Stimulated activated CD4-positive, alpha-beta T cell treated with anti-CD3 and anti-CD28 coated beads, Interleukin-2, amount 100 ng/mL, for 48 hours (primary cell): ENCODE data around the gene CYYR1.
"Not testable (repeated sequence)": the region's sequence is repeated elsewhere in the genome, so short reads cannot be mapped to it uniquely, and the experiment has no call there.

ENCODE experiments used
- DNase-seq, 2 donors: peaks; one replicate each; pipeline ENCODE4 v3.0.0-alpha.2; 2020

The CYYR1 gene

DNA sequence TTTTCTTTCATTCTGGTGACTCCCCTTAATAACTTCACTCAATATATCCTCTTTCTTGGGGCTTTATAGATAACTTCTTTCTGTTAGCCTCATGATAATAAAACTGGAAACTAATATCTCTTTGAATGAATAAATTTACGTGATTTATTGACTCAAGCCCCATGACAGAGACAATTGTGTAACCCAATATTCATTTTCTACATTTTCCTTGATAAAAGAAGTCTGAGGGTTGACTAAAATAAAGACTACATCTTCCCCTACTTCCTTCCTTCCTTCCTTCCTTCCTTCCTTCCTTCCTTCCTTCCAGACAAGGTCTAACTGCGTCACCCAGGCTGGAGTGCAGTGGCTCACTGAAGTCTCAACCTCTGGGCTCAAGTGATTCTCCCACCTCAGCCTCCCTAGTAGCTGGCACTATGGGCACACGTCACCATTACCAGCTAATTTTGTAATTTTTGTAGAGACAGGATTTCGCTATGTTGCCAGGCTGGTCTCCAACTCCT is 85.1 kb downstream of the CYYR1 start:
- no peak for DNase-seq

DNA sequence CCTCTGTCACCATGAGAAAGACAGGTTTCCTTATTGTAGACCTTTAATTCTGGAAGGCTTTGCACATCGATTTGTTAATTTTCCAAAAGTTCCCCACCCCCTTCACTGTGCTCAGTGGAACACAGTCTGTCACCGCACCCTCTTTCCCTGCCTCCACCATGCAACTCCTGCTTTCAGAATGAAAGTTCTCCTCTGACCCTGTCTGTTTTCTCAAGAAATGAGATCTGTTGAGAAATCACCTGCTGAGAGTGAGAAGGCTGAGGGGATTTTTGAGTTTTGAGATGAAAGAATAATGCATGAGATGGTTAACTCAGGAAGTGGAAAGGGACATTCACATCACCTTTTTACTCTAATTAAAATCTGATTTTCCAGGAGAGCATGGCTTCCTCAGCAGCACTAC is 99.6 kb downstream of the CYYR1 start:
- DNase-seq = no peak

DNA sequence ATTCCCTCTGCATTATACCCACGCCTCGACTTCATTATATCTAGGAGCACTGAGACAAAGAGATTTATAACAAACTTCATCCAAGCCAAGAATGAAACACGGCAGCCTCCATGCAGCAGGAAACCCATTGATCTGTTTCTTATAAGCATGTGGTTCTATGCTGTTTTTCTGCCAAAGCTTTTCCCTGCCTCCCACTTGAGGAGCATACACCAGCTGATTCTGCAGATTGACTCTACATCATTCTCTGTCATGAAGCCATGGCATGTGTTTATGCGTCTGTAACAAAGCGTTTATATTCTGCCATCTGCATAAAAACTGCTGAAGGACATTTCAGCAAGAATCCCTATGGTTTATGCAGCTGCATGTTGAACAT is 102.0 kb downstream of the CYYR1 start:
- DNase-seq = no peak

DNA sequence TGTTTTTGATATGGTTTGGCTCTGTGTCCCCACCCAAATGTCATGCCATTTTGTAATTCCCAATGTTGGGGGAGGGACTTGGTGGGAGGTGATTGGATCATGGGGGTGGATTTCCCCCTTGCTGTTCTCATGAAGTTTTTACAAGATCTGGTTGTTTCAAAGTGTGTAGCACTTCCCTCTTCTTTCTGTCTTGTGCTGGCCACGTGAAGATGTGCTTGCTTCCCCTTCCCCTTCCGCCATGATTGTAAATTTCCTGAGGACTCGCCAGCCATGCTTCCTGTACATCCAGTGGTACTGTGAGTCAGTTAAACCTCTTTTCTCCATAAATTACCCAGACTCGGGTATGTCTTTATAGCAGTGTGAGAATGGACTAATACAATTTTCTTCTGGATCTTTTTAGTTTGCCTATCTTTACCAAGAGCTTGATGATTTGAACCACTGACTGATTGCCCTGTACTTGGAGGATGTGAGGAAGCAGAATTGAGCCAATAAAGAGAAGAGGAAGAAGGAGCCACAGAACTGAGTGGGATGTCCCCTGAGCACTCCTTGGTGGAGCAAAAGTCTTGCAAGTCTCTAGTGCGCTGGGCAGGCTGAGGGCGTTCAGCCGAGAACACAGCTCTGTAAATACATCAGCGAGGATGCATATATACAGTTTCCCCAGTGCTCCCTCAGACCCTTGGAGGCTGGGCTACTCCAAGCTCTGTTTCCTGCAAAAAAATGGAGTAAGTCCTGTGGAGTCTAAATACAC is 102.6 kb downstream of the CYYR1 start:
- no peak for DNase-seq

DNA sequence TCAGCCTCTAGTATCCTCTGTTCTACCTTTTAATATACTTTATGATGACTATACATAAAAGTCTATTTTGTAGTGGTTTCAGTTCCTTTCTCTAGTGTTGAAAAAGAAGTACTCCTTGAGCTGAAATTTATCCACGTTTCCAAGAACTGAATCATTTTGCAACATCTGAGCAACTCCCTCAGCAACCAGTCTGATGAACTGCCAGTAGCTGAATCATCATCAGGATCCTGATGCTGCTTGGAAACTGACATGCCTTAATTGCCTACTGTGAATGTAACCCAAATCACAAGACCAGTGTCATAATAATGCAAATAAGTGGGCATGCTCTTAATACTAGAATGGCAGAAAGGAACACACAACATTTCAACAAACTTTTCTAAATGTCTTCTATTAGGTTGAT is 103.3 kb downstream of the CYYR1 start:
- no peak for DNase-seq

DNA sequence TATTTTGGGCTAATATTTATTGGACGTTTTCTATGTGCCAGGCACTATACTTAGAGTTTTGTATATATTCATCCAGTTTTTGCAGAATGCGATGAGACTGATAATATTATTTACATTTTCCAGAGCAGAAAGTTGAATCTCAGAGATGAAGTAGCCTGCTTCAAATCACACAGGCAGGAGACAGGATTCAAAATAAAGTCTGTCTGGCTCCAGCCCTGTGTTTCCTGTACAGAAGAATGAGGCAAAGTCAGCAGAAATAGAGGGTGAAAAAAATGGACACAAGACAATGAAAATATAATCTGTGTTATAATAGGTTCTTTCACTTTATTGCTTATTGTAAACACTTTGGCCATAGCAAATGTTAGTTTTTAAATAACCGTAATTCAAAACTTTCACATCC is 107.2 kb downstream of the CYYR1 start:
- no peak for DNase-seq

DNA sequence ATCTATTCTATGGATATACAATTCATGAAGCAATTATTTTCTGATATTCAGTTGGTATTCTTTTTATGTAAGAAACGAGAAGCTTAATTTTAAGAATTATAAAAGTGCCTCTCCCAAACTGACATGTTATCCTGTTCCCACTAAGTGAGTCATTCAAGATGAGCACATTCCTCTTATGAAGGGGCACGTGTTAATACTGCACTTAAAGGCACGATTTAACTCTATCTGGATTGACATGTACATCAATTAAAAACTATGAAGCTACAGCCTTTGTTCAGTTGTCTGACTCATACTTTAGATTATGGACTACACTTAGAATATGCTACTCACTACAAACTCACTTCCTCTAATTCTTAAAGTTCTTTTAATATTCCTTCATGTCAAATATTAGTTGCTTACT is 111.6 kb downstream of the CYYR1 start:
- DNase-seq = no peak

DNA sequence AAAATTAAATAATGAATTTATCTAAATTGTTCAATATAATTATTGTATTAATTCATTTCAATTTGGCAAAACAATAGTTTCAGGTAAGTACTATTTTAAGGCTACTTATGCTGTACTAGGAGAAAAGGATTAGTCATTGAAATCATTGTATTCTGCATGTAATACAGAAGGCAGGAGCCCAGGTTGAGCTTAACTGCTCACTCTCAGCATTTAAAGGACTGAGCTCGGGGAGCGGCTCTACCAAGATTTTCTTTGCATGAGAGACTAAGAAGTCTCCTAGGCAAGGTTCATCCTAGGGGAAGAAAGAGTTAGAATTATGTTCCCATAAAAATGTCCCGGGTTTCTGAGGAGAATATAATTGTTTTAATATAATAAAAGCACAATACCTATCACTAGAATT is 112.5 kb downstream of the CYYR1 start:
- DNase-seq = no peak

DNA sequence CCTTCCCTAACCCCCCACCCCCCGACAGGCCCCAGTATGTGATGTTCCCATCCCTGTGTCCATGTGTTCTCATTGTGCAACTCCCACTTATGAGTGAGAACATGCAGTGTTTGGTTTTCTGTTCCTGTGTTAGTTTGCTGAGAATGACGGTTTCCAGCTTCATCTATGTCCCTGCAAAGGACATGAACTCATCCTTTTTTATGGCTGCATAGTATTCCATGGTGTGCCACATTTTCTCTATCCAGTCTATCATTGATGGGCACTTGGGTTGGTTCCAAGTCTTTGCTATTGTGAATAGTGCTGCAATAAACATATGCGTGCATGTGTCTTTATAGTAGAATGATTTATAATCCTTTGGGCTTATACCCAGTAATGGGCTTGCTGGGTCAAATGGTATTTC is 114.2 kb downstream of the CYYR1 start:
- DNase-seq = not testable (repeated sequence)

DNA sequence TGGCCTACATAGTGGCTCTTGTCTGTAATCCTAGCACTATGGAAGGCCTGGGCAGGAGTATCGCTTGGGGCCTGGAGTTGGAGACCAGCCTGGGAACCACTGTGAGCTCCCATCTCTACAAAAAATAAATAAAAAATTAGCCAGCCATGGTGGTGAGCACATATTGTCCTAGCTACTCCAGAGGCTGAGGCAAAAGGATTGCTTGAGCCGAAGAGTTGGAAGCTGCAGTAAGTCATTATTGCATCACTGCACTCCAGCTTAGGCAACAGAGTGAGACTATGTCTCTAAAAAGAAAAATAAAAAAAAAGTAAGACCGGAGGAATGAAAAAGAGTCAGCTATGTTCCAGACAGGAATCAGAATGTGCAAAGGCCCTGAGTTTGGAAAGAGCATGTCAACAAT is 115.3 kb downstream of the CYYR1 start:
- no peak for DNase-seq

DNA sequence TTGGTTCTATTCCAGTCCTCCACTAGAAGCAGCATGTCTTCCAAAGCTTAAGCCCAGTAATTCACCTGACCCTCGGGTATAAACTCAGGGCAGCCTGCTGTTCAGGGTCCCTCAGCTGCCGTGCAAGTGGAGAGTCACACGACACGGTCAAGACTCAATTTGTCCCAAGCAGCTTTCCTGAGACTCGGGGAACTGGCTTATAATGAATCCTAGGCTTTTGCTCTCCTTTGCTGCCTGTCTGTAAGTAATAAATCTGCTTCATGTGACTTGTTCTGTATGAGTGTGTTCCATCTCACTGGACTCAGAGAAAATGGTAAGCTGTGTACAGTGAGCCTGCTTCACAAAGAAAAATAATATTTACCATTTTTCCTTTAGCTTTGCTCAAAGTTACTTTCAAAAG is 119.8 kb downstream of the CYYR1 start:
- DNase-seq = no peak

DNA sequence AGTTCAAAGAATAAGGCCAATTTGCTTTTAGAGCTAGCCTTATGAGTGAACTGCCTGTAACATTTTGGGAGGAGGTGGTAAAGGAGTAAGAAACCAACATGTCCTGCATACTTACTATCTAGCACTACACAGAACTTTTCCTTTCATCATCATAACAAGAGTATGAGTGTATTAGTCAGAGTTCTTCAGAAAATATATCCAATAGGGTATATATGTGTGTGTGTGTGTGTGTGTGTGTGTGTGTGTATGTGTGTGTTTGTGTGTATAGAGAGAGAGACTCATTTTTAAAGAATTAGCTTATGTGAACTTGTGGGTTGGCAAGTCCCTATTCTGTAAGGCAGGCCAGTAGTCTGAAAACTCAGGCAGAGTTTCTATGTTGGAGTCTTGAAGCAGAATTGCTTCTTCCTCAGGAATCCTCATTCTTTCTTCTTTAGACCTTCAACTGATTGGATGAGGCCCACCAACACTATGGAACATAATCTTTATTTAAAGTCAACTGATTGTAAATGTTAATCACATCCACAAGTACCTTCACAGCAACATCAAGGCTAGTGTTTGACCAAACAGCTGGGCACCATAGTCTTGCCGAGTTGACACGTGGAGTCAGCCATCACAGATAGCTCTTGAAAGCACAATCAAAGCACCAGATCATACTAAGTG is 121.9 kb downstream of the CYYR1 start:
- no peak for DNase-seq

DNA sequence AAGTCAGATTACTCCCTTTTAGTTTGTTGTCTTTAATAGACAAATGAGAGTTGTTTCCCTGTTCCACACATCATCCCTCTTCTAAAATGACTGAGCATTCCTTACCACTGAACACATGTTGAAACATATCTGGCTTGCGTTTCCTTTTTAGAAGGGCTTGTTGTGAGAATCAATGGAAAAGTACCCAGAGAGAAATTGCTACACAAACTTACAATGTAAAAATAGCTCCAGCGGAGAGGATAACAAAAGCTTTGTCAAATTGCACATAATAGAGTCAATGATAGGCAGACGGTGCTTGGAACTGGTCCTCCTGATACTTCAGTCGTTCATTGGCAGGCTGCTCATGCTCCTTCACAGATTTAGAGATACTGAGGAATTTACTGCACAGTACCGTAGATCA is 123.9 kb downstream of the CYYR1 start:
- DNase-seq = no peak

DNA sequence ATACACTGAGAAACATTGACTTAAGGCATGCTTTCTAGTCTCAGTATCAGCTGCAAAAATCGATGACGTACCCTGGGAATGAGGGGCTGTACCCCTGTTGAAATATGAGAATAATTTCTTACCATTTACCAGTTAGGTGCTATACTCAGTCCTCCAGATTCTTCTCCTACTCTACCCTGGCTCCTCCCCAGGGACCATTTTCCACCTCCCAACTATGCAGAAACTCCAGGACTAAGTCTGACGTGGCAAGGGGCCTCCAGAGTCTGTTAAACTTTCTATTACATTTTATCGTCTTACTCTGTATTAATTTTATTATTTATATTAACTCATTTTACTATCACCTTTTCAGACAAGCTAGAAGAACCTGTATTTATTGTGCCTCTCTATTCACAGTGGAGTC is 124.3 kb downstream of the CYYR1 start:
- no peak for DNase-seq

DNA sequence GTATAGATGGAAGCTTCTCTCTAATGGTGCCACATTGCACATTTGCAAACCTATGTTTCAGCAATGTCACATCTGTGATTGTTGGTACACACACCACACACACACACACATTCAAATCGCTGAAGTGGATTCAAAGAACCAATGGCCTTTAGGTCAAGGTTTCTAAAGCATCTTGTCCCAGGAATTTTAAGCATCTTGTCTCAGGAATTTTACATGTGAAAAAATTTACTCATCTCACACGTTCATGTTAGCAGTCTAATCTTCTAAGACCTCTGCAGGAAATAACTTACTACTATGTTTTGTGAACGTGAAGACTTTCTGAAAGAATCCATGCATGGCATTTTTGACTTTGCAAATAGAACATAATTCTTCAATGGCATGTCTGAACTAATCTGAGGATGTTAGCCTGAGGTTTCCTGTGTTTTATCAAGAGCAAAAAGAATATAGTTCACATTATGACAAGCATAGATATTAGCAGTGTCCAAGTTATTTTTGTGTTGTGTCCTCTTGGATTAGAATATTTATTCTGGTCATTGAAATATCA is 125.1 kb downstream of the CYYR1 start:
- no peak for DNase-seq

DNA sequence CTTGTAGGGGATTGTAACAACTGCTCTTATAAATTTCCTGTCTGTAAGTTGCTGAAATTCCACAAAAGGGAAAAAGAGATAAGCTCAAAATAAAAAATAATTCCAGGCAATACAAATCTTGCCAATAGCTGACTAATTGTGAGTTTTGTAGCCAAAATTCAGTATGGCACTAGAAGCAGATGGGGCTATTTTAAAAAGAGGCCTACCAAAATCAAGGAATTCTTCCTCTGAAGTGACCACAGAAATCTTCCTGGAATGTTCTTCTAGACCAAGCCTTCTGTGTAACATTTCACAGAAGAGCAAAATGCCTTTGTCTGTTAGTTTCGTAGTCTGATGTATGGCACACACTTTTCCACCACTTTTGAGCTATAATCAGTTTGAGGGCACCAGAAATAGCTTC is 127.6 kb downstream of the CYYR1 start:
- DNase-seq = no peak

DNA sequence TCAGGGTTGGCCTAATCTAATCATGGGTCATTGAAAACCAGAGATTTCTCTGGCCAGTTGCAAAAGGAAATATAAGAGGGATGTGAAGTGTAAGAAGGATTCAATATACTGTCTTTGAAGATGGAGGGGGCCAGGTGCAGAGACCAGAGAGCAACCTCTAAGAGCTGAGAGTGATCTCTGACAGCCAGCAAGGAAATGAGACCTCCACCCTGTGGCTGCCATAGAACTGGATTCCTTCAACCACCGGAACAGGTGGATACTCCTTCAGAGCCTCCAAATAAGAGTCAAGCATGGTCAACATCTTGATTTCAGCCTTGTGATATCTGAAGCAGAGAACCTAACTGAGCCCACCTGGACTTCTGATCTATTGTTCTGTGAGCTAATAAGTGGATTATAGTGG is 128.4 kb downstream of the CYYR1 start:
- no peak for DNase-seq

DNA sequence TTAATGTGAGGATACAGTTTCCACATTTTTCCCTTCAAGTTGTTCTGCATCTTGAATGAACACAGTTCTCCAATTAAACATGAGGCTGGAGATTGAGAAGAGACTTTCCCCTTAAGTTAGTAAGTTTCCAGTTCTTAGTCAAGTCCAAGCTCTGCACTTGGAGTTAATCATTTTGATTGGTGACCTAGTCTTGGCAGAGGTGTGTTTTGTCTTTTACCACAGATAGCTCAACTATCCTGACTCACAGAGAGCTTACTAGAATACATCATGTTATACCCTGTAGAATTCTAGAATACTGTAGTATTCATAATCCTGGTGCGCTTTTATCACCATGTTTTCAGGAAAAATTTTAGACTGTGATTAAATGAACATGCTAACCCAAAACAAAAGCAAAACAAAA is 129.2 kb downstream of the CYYR1 start:
- DNase-seq = no peak

DNA sequence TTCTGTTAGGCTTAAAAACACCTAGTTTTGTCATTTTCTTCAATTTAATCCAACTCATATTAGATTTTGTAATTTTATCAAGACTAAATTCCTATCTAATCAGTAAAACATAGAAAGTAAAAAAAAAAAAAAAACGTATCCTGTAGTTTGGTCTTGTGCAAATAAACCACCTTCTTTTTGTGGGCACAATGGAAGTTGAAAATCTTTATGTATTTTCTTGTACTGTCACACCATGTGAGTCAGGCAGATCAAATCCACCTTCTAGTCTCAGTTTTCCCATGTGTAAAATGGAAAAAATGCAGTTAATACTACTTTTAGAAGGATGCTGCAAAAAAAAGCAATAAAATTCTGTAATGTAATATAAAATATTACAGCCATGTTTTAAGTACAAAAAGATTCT is 129.8 kb downstream of the CYYR1 start:
- no peak for DNase-seq

DNA sequence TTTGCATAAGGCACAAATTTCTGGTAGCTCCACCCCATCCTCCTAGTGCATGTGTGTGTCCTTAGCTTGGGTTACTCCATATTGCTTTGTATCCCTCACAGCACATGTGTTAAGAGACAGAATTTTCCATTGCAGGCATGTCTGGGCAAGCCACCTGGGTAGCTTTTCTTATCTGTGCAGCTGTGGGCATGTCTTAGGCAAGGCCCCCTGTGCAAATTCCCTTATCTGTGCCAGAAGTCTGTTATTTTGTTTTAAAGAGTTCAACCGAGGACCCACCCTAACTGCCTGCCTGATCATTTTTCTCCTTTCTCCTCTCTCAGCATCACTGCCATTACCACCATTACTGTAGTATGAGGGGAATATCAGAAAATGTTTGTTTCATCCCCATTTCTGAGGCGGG is 131.9 kb downstream of the CYYR1 start:
- DNase-seq = no peak

DNA sequence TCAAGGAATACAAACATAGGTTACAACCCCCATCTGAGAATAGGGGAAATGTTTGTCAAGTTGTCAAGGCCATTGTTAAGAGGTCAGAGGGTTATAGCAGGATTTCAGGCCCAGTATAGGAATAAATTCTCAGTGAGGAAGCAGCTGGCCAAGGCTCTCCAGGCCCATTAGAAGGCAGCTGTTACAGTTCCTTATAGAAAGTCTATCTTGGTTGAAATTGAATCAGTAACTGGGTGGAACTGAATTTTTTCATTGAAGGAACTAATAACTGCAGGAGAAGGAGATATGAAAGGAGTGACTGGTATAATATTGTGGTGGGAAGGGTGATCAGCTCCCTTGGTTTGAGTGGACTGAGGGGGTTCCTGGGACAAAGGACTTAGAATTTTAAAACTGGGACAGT is 134.1 kb downstream of the CYYR1 start:
- no peak for DNase-seq

DNA sequence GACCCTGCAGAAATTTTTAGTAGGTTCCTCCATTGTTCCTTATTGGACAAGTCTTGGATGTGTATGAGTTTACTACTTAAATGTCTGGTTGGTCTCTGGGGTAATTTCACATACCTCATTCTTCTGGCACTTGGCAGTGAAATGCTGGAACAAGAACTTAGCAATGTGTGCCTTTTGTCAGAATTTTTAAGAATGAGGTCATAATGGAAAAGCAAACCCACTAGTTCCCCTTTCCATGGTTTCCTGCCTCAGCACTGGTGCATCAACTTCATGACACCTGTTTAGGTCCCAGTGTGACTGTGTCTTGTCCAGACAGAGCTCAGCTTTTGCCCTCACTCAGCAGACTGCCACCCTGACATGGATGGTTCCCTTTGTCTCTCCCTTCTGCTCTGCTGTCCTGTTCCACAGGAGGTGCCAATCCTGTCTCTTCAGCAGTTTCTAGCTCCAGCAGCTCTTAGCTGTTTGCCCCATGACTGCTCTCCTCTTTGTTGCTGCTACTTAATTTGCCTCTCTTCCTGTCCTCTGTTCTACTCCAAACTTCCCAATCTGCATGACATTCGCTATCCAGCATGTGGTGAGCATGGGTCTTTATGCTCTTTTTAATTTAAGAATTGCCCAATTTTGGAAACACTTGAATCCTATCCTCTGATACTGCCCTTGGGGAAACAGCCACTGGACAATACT is 135.6 kb downstream of the CYYR1 start:
- DNase-seq = no peak

DNA sequence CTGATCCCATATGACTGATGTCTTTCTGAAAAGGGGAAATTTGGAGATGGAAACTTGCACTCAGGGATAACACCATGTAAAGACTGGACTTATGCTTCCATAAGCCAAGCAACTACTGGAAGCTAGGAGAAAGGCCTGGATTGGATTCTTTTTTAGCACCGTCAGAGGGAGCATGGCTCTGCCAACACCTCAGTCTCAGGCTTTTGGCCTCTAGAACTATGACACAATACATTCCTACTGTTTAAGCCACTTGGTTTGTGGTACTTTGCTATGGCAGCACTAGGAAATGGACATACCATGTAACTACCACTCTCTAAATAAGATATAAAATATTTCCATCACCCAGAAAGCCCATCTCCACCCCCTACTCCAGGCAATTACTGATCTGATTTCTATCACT is 139.7 kb downstream of the CYYR1 start:
- DNase-seq = no peak

DNA sequence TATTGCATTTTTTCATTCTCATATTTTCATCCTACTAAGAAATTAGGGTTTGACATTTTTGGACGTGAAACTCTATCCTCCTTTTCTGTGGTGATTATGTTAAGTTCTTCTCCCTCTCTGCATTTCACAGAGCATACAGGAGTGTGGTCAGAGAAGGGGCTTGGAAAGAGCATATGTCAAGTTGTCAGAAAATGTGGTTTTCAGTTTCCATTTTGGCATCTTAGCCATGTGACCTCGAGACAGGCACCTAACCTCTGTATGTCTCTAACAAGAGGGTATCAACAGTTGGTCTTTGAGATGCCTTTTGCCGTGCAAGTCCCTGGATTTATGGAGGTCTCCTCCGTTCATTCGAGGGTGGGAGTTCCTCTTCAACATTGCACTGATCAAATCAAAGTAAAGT is 140.7 kb downstream of the CYYR1 start:
- no peak for DNase-seq
